NT2/D1 (cell line): ENCODE measurements around the gene GMDS.

Experiments
- YY1 ChIP-seq: IDR thresholded peaks from 2 replicates; pipeline ENCODE4 v1.6.1; 2011; ENCODE audit not compliant: insufficient read length, insufficient read depth
- ZNF274 ChIP-seq: IDR thresholded peaks from 2 replicates; pipeline ENCODE4 v1.6.1; 2011; ENCODE audit warnings: mild to moderate bottlenecking, low read depth, low read length

DNA sequence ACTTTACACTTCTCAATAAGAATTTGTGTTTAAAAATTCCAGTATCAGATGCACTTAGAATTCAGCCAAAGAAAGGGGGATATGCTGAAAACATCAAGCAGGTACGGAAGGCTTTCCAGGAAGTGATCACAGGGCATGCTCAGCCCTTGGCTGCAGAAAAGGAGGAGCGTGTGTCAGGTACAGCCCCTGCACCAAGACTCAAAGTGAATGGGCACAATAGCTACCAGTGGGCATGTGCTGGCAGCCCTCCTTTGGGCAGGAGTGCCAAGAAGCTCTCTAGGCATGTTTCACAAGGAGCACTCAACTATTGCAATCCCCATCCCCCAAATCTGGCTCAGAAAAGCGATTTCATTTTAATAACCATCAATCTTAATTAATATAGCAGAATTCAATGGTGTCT, 298.8 kb downstream of the GMDS start:
- TF ChIP-seq ZNF274: no peak
- no peak for TF ChIP-seq YY1
